ENCODE results near the gene KIR2DL4.

DNA sequence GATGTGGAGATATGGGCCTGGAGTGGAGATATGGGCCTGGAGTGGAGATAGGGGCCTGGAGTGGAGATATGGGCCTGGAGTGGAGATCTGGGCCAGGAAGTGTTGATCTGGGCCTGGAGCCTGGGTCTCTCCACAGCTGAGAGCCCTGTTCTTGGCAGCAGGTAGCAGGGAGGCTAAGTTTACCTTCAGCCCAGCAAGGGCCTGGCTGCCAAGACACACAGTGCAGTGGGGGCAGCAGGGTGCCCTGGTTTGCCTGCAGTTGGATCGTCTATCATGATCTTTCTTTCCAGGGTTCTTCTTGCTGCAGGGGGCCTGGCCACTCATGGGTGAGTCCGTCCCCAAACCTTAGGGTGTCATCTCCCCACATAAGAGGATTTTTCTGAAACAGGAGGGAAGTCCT is 47.5 kb downstream of the KIR2DL4 start:
- TF ChIP-seq, protein P1, sequence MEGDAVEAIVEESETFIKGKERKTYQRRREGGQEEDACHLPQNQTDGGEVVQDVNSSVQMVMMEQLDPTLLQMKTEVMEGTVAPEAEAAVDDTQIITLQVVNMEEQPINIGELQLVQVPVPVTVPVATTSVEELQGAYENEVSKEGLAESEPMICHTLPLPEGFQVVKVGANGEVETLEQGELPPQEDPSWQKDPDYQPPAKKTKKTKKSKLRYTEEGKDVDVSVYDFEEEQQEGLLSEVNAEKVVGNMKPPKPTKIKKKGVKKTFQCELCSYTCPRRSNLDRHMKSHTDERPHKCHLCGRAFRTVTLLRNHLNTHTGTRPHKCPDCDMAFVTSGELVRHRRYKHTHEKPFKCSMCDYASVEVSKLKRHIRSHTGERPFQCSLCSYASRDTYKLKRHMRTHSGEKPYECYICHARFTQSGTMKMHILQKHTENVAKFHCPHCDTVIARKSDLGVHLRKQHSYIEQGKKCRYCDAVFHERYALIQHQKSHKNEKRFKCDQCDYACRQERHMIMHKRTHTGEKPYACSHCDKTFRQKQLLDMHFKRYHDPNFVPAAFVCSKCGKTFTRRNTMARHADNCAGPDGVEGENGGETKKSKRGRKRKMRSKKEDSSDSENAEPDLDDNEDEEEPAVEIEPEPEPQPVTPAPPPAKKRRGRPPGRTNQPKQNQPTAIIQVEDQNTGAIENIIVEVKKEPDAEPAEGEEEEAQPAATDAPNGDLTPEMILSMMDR (IDR thresholded peaks at IDR 0.05; ENCODE audit: low read length) = no peak
- no peak for TF ChIP-seq EZH2 (IDR thresholded peaks at IDR 0.05; ENCODE audit: borderline replicate concordance, low read length)
